ENCODE measurements around the gene KLHL3.

GRCh38 chr5:137753691-137754187, 17.9 kb upstream of the KLHL3 start:
- TF ChIP-seq, protein P1, sequence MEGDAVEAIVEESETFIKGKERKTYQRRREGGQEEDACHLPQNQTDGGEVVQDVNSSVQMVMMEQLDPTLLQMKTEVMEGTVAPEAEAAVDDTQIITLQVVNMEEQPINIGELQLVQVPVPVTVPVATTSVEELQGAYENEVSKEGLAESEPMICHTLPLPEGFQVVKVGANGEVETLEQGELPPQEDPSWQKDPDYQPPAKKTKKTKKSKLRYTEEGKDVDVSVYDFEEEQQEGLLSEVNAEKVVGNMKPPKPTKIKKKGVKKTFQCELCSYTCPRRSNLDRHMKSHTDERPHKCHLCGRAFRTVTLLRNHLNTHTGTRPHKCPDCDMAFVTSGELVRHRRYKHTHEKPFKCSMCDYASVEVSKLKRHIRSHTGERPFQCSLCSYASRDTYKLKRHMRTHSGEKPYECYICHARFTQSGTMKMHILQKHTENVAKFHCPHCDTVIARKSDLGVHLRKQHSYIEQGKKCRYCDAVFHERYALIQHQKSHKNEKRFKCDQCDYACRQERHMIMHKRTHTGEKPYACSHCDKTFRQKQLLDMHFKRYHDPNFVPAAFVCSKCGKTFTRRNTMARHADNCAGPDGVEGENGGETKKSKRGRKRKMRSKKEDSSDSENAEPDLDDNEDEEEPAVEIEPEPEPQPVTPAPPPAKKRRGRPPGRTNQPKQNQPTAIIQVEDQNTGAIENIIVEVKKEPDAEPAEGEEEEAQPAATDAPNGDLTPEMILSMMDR (IDR thresholded peaks at IDR 0.05; ENCODE audit: extremely low read depth in 1 of 2, insufficient read depth in 1 of 2, low read depth in 1 of 2, low read length in 2 of 2), result no peak
- TF ChIP-seq POLR2A (IDR thresholded peaks at IDR 0.05; ENCODE audit: low read depth, low read length), result no peak

Measured in endothelial cell of umbilical vein (primary cell).